Upper lobe of left lung (tissue), 6 donors: ENCODE results near the gene VSIG1. TPM values are rescaled to one million over a fixed set of nuclear protein-coding genes. Genes with fewer than 3 reads are reported as not detected.

Experiments
- ATAC-seq, 2 donors: fragments of 200-7000 bp; cut with Tn5 transposase; one replicate each; pipeline ENCODE4 v1.9.1; 2022; ENCODE audit warnings: mild to moderate bottlenecking in 2 of 2, moderate library complexity in 2 of 2; ENCODE audit not compliant: low FRiP score in 2 of 2
- DNase-seq, 2 donors: peaks; one replicate each; pipeline ENCODE4 v3.0.0-alpha.2; 2019 to 2020
- H3K27ac ChIP-seq, 4 donors: fragments of 200-600 bp; sonication (generic); one replicate each; pipeline ENCODE4 v1.5.1; 2016 to 2019
- H3K27me3 ChIP-seq, 4 donors: fragments of 200-600 bp; sonication (generic); one replicate each; pipeline ENCODE4 v1.5.1; 2017 to 2019
- H3K36me3 ChIP-seq, 4 donors: fragments of 200-600 bp; sonication (generic); one replicate each; pipeline ENCODE4 v1.5.1; 2016 to 2019
- H3K4me1 ChIP-seq, 4 donors: fragments of 200-600 bp; sonication (generic); one replicate each; pipeline ENCODE4 v1.5.1; 2018 to 2019
- H3K4me3 ChIP-seq, 4 donors: fragments of 200-600 bp; sonication (generic); one replicate each; pipeline ENCODE4 v1.5.1; 2017 to 2019; ENCODE audit warnings: mild to moderate bottlenecking in 2 of 4, moderate library complexity in 1 of 4
- H3K9me3 ChIP-seq, 4 donors: fragments of 200-600 bp; sonication (generic); one replicate each; pipeline ENCODE4 v1.5.1; 2018 to 2019
- EP300 ChIP-seq, 4 donors: sonication (generic); formaldehyde crosslinking; IDR thresholded peaks; one replicate each; pipeline ENCODE4 v1.5.1; 2017; ENCODE audit warnings: antibody characterized with exemption in 4 of 4, control low read depth in 2 of 4
- POLR2A ChIP-seq, 4 donors: fragments of 450-650 bp; IDR thresholded peaks; one replicate each; pipeline ENCODE4 v1.5.1; 2016 to 2017; ENCODE audit warnings: antibody characterized with exemption in 4 of 4, mild to moderate bottlenecking in 2 of 4
- POLR2AphosphoS5 ChIP-seq, 2 donors: sonication (generic); formaldehyde crosslinking; IDR thresholded peaks; one replicate each; pipeline ENCODE4 v1.5.1; 2017; ENCODE audit warnings: antibody characterized with exemption in 2 of 2
- WGBS, 2 donors: methylation state at CpG; one replicate each; pipeline ENCODE4 v1.1.5; 2017 to 2018; 5-methylcytosine and 5-hydroxymethylcytosine counted together
- total RNA-seq, 6 donors: library from RNA; depleted of rRNA in 4 of 6; stranded (reverse); fragments of >200 nt in 4 of 6; gene quantifications; one replicate each; pipeline versions ENCODE4 v1.1.0 to v1.2.1, GENCODE V29; 2016 to 2021
- TF ChIP-seq, protein P1 (sequence below), 6 experiments: fragments of 450-650 bp in 4 of 6; fragments of 200-600 bp in 2 of 6; sonication (generic) in 2 of 6; IDR thresholded peaks; one replicate each; pipeline ENCODE4 v1.5.1; 2016 to 2019; ENCODE audit warnings: antibody characterized with exemption in 6 of 6
- donor health status: DM: no; HTN: no; CAD: no; lungs with moderate emphysema.
- donor health status: DM: no; HTN: yes; CAD: no; lungs with severe emphysema.

The VSIG1 gene
- total RNA-seq, 6 donors from 2014 or later: 0.54 to 0.86 (median 0.61) TPM; not detected in 3

DNA sequence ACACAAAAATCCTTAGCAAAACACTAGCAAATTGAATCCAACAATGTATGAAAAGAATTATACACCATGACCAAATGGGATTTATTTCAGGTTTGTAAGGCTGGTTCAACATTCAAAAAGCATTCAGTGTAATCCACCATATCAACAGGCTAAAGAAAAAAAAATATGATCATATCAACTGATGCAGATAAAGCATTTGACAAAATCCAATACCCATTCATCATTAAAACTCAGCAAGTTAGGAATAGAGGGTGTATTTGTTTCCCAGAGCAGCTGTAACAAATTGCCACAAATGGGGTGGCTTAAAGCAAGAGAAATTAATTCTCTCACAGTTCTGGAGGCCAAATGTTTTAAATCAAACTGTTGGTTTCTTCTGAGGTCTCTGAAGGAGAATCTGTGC, 10.7 kb downstream of the VSIG1 start:
- Histone ChIP-seq H3K27me3 (no peaks in the 10 kb centered on the region), H3K4me3 (no peak overlapping the region), H3K36me3 (no peaks in the 10 kb centered on the region), H3K9me3 (no peaks in the 10 kb centered on the region), H3K4me1 (no peaks in the 10 kb centered on the region), H3K27ac (no peak overlapping the region)
- TF ChIP-seq, protein P1, sequence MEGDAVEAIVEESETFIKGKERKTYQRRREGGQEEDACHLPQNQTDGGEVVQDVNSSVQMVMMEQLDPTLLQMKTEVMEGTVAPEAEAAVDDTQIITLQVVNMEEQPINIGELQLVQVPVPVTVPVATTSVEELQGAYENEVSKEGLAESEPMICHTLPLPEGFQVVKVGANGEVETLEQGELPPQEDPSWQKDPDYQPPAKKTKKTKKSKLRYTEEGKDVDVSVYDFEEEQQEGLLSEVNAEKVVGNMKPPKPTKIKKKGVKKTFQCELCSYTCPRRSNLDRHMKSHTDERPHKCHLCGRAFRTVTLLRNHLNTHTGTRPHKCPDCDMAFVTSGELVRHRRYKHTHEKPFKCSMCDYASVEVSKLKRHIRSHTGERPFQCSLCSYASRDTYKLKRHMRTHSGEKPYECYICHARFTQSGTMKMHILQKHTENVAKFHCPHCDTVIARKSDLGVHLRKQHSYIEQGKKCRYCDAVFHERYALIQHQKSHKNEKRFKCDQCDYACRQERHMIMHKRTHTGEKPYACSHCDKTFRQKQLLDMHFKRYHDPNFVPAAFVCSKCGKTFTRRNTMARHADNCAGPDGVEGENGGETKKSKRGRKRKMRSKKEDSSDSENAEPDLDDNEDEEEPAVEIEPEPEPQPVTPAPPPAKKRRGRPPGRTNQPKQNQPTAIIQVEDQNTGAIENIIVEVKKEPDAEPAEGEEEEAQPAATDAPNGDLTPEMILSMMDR (IDR thresholded peaks at IDR 0.05): no peak
- no peak for TF ChIP-seq POLR2AphosphoS5 (IDR thresholded peaks at IDR 0.05)
- TF ChIP-seq POLR2A (IDR thresholded peaks at IDR 0.05): no peak
- no peak for TF ChIP-seq EP300 (IDR thresholded peaks at IDR 0.05)
- no peak for DNase-seq
- no peak for ATAC-seq

DNA sequence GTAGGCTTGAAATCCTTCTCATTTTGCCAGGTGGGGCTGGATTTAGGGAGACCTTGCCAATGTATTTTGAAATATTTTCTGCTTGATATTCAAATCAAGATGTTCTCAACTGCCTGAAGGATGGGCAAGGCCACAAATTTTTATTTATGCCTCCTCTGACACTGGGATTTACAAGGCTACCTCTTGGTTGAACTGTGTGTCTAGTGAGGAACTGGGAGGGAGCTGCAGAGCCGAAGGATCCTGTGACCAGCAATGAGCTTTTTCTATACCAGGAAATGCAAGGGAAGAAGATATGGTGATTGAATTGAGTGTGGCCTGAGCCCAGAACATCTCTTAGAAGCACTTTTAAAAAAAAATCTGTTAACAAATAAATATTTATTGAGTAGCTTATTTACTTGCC, 14.9 kb downstream of the VSIG1 start:
- DNase-seq (no peak), ATAC-seq (no peak)
- TF ChIP-seq, protein P1 (IDR thresholded peaks at IDR 0.05): no peak
- no peak for TF ChIP-seq POLR2AphosphoS5 (IDR thresholded peaks at IDR 0.05)
- no peak for TF ChIP-seq POLR2A (IDR thresholded peaks at IDR 0.05)
- TF ChIP-seq EP300 (IDR thresholded peaks at IDR 0.05): no peak
- no peak overlapping the region for H3K27ac ChIP-seq
- H3K4me3 ChIP-seq: no peak overlapping the region
- 63 to 82% methylated on average over 1 of the region's 1 CpG for WGBS, 2 donors
- no peaks in the 10 kb centered on the region for H3K27me3 ChIP-seq
- no peaks in the 10 kb centered on the region for H3K36me3 ChIP-seq
- no peaks in the 10 kb centered on the region for H3K9me3 ChIP-seq
- no peaks in the 10 kb centered on the region for H3K4me1 ChIP-seq

DNA sequence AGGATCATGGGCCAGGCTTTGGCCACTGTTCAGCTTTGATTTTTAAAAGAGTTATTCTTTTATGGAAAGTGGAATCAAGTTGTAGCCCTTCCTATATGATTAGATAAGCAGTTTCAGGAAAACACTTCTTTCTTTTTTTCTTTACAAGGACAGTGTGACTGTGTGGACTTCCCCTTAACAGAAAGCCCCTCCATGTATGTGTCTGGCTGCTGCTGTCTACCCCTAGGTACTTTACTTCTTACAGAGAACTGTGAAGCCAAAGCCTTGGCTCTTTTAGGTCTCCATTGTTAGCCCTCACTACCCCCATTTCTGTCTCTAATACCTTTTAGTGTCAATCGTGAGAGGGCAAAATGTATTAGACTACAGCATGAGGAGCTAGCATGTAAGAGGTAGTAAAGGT, 19.1 kb downstream of the VSIG1 start:
- Histone ChIP-seq H3K9me3 (no peaks in the 10 kb centered on the region), H3K27me3 (no peaks in the 10 kb centered on the region), H3K4me3 (no peak overlapping the region), H3K4me1 (no peaks in the 10 kb centered on the region), H3K27ac (no peak overlapping the region), H3K36me3 (no peaks in the 10 kb centered on the region)
- DNase-seq: no peak
- WGBS, 2 donors: 88 to 100% methylated on average over 1 of the region's 1 CpG
- ATAC-seq: no peak
- TF ChIP-seq POLR2A (IDR thresholded peaks at IDR 0.05) (no peak), POLR2AphosphoS5 (IDR thresholded peaks at IDR 0.05) (no peak), EP300 (IDR thresholded peaks at IDR 0.05) (no peak)
- TF ChIP-seq, protein P1 (IDR thresholded peaks at IDR 0.05): no peak

DNA sequence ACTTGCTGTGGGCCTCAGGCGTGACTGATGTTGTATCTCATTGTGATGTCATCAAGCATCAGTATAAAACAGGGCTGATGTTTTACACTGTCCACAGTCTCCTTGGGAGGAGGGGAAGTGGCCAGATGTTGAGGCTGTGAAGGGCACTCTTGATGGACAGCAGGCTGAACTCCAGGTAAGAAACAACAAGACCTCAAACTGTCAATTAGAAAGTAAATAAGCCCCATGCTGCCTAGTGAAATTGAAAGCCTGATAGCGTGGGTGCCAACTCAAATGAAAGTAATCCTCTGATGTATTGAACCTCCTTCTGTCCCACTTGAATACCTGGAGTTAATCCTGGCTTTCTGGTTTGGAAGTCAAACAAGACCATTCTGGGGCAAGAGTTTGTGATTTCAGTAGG, 19.7 kb downstream of the VSIG1 start:
- no peaks in the 10 kb centered on the region for H3K27me3 ChIP-seq
- no peak for TF ChIP-seq POLR2A (IDR thresholded peaks at IDR 0.05)
- no peak for TF ChIP-seq POLR2AphosphoS5 (IDR thresholded peaks at IDR 0.05)
- TF ChIP-seq EP300 (IDR thresholded peaks at IDR 0.05): no peak
- TF ChIP-seq, protein P1 (IDR thresholded peaks at IDR 0.05): no peak
- no peaks in the 10 kb centered on the region for H3K9me3 ChIP-seq
- no peak overlapping the region for H3K4me3 ChIP-seq
- ATAC-seq: no peak
- no peak overlapping the region for H3K27ac ChIP-seq
- H3K4me1 ChIP-seq: no peaks in the 10 kb centered on the region
- H3K36me3 ChIP-seq: no peaks in the 10 kb centered on the region
- WGBS, 2 donors: 71% methylated on average over 1 to 2 of the region's 2 CpGs
- DNase-seq: no peak

DNA sequence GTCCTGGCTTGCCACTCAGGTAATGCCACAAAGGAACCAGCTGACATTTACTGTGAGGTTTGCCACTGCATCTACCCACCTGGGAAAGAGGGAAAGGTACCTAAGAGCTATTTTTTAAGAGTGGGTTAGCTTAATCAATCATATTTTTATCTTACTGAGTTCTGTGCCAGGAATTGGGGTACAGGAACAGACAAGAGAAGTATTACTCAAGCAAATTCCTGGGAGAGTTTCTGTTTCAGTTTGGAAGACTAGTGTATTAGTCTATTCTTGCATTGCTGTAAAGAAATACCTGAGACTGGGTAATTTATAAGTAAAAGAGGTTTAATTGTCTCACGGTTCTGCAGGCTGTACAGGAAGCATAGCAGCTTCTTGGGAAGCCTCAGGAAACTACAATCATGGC, 23.3 kb downstream of the VSIG1 start:
- no peak for DNase-seq
- ATAC-seq: no peak
- 42 to 50% methylated on average over 1 of the region's 1 CpG for WGBS, 2 donors
- no peaks in the 10 kb centered on the region for H3K9me3 ChIP-seq
- no peaks in the 10 kb centered on the region for H3K27me3 ChIP-seq
- TF ChIP-seq, protein P1 (IDR thresholded peaks at IDR 0.05): no peak
- no peak for TF ChIP-seq POLR2AphosphoS5 (IDR thresholded peaks at IDR 0.05)
- no peak overlapping the region for H3K4me3 ChIP-seq
- no peak overlapping the region for H3K27ac ChIP-seq
- no peaks in the 10 kb centered on the region for H3K36me3 ChIP-seq
- H3K4me1 ChIP-seq: no peaks in the 10 kb centered on the region
